BE2C (cell line): ENCODE data around the gene RPL18.

Source experiments
- DNase-seq: peaks from one replicate; pipeline ENCODE4 v3.0.0-alpha.2; 2020
- H3K27me3 ChIP-seq: fragments of 250-450 bp; sonication (Bioruptor Pico); 2 replicates; pipeline ENCODE4 v1.5.1; 2020; ENCODE audit warnings: mild to moderate bottlenecking
- H3K36me3 ChIP-seq: fragments of 250-450 bp; sonication (Bioruptor Pico); 2 replicates; pipeline ENCODE4 v1.5.1; 2020; ENCODE audit warnings: mild to moderate bottlenecking
- H3K4me1 ChIP-seq: fragments of 250-450 bp; sonication (Bioruptor Pico); 2 replicates; pipeline ENCODE4 v1.5.1; 2020
- H3K4me3 ChIP-seq: 2 replicates; pipeline ENCODE4 v1.5.1; 2011; ENCODE audit warnings: low read depth, low read length
- H3K9me3 ChIP-seq: fragments of 250-450 bp; sonication (Bioruptor Pico); 2 replicates; pipeline ENCODE4 v1.5.1; 2020
- CTCF ChIP-seq: IDR thresholded peaks from 2 replicates; pipeline ENCODE4 v1.5.1; 2012; ENCODE audit warnings: mild to moderate bottlenecking, low read depth, low read length

The RPL18 gene

GRCh38 chr19:48598996-48599700 lies 19.8 kb downstream of the RPL18 start:
- no peak for TF ChIP-seq CTCF
- Histone ChIP-seq H3K4me3 (no peak overlapping the region), H3K4me1 (no peaks in the 10 kb centered on the region), H3K27me3 (peaks cover 12% of the 10 kb centered on the region), H3K36me3 (no peaks in the 10 kb centered on the region), H3K9me3 (no peaks in the 10 kb centered on the region)
- no peak for DNase-seq

GRCh38 chr19:48596679-48597465 lies 22.1 kb downstream of the RPL18 start:
- no peak for DNase-seq
- H3K4me3 ChIP-seq: no peak overlapping the region

DNA sequence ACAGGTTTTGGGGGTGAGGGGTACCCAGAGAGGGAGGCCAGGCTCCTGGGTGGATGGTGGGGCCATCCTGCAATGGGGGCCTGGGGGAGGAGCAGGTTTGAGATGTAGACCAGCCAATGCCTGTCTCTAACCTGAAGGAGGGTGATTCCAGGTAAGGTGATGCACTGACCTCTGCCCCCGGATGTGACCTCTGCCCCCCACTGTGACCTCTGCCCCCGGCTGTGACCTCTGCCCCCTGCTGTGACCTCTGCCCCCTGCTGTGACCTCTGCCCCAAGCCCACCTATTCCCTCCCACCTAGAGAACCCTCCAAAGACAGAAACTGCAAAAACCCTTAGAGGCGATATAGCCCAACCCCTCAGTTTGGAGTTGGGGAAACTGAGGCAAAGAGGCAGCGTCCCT lies 22.7 kb downstream of the RPL18 start:
- no peak for DNase-seq
- no peaks in the 10 kb centered on the region for H3K4me1 ChIP-seq
- H3K27me3 ChIP-seq: peaks cover 12% of the 10 kb centered on the region
- H3K4me3 ChIP-seq: no peak overlapping the region
- no peaks in the 10 kb centered on the region for H3K36me3 ChIP-seq
- TF ChIP-seq CTCF: no peak
- H3K9me3 ChIP-seq: no peaks in the 10 kb centered on the region

More at GRCh38 chr19:48596679-48597465, 22.1 kb downstream of the RPL18 start:
- Histone ChIP-seq H3K36me3 (no peaks in the 10 kb centered on the region), H3K4me1 (no peaks in the 10 kb centered on the region), H3K9me3 (no peaks in the 10 kb centered on the region), H3K27me3 (peaks cover 12% of the 10 kb centered on the region)
- no peak for TF ChIP-seq CTCF

DNA sequence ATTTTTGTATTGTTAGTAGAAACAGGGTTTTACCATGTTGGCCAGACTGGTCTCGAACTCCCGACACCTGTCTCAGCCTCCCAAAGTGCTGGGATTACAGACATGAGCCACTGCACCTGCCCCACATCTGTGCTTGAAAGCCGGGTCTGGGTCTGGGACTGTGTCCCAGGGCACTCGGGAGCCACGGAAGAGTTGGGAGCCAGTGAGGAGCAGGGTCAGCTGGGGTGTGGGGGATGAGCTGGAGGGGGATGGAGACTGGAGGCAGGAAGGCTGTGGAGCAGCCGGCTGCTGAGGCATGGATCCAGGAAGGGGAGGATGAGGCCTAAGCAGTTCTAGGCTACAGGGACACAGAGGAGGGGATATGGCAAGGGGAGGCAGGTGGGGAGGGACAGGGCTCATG lies 23.1 kb downstream of the RPL18 start:
- no peak for DNase-seq

GRCh38 chr19:48595171-48595570 lies 23.8 kb downstream of the RPL18 start:
- Histone ChIP-seq H3K36me3 (no peaks in the 10 kb centered on the region), H3K27me3 (peaks cover 12% of the 10 kb centered on the region), H3K9me3 (no peaks in the 10 kb centered on the region), H3K4me3 (no peak overlapping the region), H3K4me1 (no peaks in the 10 kb centered on the region)
- no peak for TF ChIP-seq CTCF
- no peak for DNase-seq

More for the DNA sequence above, 23.1 kb downstream of the RPL18 start:
- Histone ChIP-seq H3K4me3 (no peak overlapping the region), H3K27me3 (peaks cover 12% of the 10 kb centered on the region), H3K9me3 (no peaks in the 10 kb centered on the region), H3K4me1 (no peaks in the 10 kb centered on the region), H3K36me3 (no peaks in the 10 kb centered on the region)
- TF ChIP-seq CTCF: no peak

- Histone ChIP-seq H3K4me1 (no peaks in the 10 kb centered on the region), H3K36me3 (no peaks in the 10 kb centered on the region), H3K4me3 (no peak overlapping the region), H3K9me3 (no peaks in the 10 kb centered on the region), H3K27me3 (no peaks in the 10 kb centered on the region)
- TF ChIP-seq CTCF: 0 out of 2 replicates have a peak, but pooled peaks have one; percentile 5
- DNase-seq: no peak
These were observed 28.0 kb downstream of the RPL18 start for GRCh38 chr19:48591021-48591420.
